ENCODE results near the gene NR0B1.
A peak's percentile ranks its signal among the peaks of the same experiment; 100 is the strongest.

Gene NR0B1

GRCh38 chrX:30309139-30309571, at the start of gene NR0B1:
NR0B1 (minus strand) TSS chrX:30309390; CDS start chrX:30309363, 27 bp downstream.
- DNase-seq (ENCODE audit: low spot score), result no peak

GRCh38 chrX:30349946-30350345, 40.8 kb upstream of the NR0B1 start:
- DNase-seq (ENCODE audit: low spot score), result no peak

GRCh38 chrX:30343206-30343605, 34.0 kb upstream of the NR0B1 start:
- DNase-seq (ENCODE audit: low spot score), result peak; percentile 1

GRCh38 chrX:30340753-30341152, 31.6 kb upstream of the NR0B1 start:
- no peak for DNase-seq (ENCODE audit: low spot score)

- no peak for DNase-seq (ENCODE audit: low spot score)
Measured at GRCh38 chrX:30327762-30328161, 18.6 kb upstream of the NR0B1 start.

GRCh38 chrX:30317308-30317707, 8.1 kb upstream of the NR0B1 start:
- no peak for DNase-seq (ENCODE audit: low spot score)

GRCh38 chrX:30313322-30313721, 4.1 kb upstream of the NR0B1 start:
- no peak for DNase-seq (ENCODE audit: low spot score)

GRCh38 chrX:30312858-30313257, 3.7 kb upstream of the NR0B1 start:
- DNase-seq (ENCODE audit: low spot score), result no peak

GRCh38 chrX:30310429-30311206, 1.4 kb upstream of the NR0B1 start:
- no peak for DNase-seq (ENCODE audit: low spot score)

- DNase-seq (ENCODE audit: low spot score), result no peak
Measured at GRCh38 chrX:30308263-30309138, 689 bp downstream of the NR0B1 start.

GRCh38 chrX:30307466-30307865, 1.7 kb downstream of the NR0B1 start:
- no peak for DNase-seq (ENCODE audit: low spot score)

GRCh38 chrX:30304866-30305265, 4.3 kb downstream of the NR0B1 start:
- no peak for DNase-seq (ENCODE audit: low spot score)

- no peak for DNase-seq (ENCODE audit: low spot score)
Measured at GRCh38 chrX:30302956-30303355, 6.2 kb downstream of the NR0B1 start.

GRCh38 chrX:30301963-30302362, 7.2 kb downstream of the NR0B1 start:
- no peak for DNase-seq (ENCODE audit: low spot score)

GRCh38 chrX:30301208-30301607, 8.0 kb downstream of the NR0B1 start:
- no peak for DNase-seq (ENCODE audit: low spot score)

GRCh38 chrX:30296408-30297254, 12.6 kb downstream of the NR0B1 start:
- no peak for DNase-seq (ENCODE audit: low spot score)

- DNase-seq (ENCODE audit: low spot score), result no peak
Measured at GRCh38 chrX:30283456-30284200, 25.6 kb downstream of the NR0B1 start.

GRCh38 chrX:30282527-30282926, 26.7 kb downstream of the NR0B1 start:
- no peak for DNase-seq (ENCODE audit: low spot score)

- DNase-seq (ENCODE audit: low spot score), result no peak
Measured at GRCh38 chrX:30280428-30280827, 28.8 kb downstream of the NR0B1 start.

- DNase-seq (ENCODE audit: low spot score), result no peak
Measured at GRCh38 chrX:30278365-30278764, 30.8 kb downstream of the NR0B1 start.

GRCh38 chrX:30275498-30275897, 33.7 kb downstream of the NR0B1 start:
- peak; percentile 3 for DNase-seq (ENCODE audit: low spot score)
